Muscle of arm (tissue), 12 donors: ENCODE data around the gene CERS1. TPM values are rescaled to one million over a fixed set of nuclear protein-coding genes. Genes with fewer than 3 reads are reported as not detected.

ENCODE experiments used
- DNase-seq: peaks from one replicate; pipeline ENCODE4 v3.0.0-alpha.2; 2013
- polyA plus RNA-seq, 12 donors: library from polyadenylated mRNA; unstranded; fragments of 120-200 nt; gene quantifications; one replicate each; pipeline ENCODE4 v1.2.1, GENCODE V29; 2013; ENCODE audit not compliant: insufficient read length in 12 of 12

CERS1 gene
- polyA plus RNA-seq, 12 donors: 15.8 to 49.2 (median 30.5) TPM; not detected in 1

GRCh38 chr19:18859676-18860301 lies 36.2 kb downstream of the CERS1 start:
- DNase-seq: peak; percentile 65

- DNase-seq: no peak
Measured at GRCh38 chr19:18858906-18859646, 36.9 kb downstream of the CERS1 start.

- DNase-seq: no peak
Measured at GRCh38 chr19:18857223-18857622, 38.7 kb downstream of the CERS1 start.

GRCh38 chr19:18856385-18857126 lies 39.4 kb downstream of the CERS1 start:
- DNase-seq: no peak

- no peak for DNase-seq
Measured at GRCh38 chr19:18855647-18856384, 40.1 kb downstream of the CERS1 start.

- no peak for DNase-seq
Measured at GRCh38 chr19:18854982-18855381, 41.0 kb downstream of the CERS1 start.

GRCh38 chr19:18853755-18854427 lies 42.1 kb downstream of the CERS1 start:
- DNase-seq: no peak

GRCh38 chr19:18852648-18853047 lies 43.3 kb downstream of the CERS1 start:
- DNase-seq: no peak

GRCh38 chr19:18851673-18852325 lies 44.2 kb downstream of the CERS1 start:
- no peak for DNase-seq

GRCh38 chr19:18850471-18851375 lies 45.2 kb downstream of the CERS1 start:
- no peak for DNase-seq

GRCh38 chr19:18849838-18850400 lies 46.0 kb downstream of the CERS1 start:
- no peak for DNase-seq

- peak; percentile 76 for DNase-seq
Measured at GRCh38 chr19:18848878-18849661, 46.9 kb downstream of the CERS1 start.

- peak; percentile 57 for DNase-seq
Measured at GRCh38 chr19:18847549-18848463, 48.2 kb downstream of the CERS1 start.

- peak; percentile 84 for DNase-seq
Measured at GRCh38 chr19:18846862-18847548, 49.0 kb downstream of the CERS1 start.

- DNase-seq: no peak
Measured at GRCh38 chr19:18845961-18846360, 50.0 kb downstream of the CERS1 start.

- DNase-seq: no peak
Measured at GRCh38 chr19:18844806-18845329, 51.1 kb downstream of the CERS1 start.

- DNase-seq: no peak
Measured at GRCh38 chr19:18843960-18844359, 52.0 kb downstream of the CERS1 start.
